Stimulated activated CD4-positive, alpha-beta T cell treated with anti-CD3 and anti-CD28 coated beads, TNF-alpha, amount 100 ng/mL, for 24 hours (primary cell): Measurements from ENCODE around the gene PGM5.
"Not testable (repeated sequence)": the region's sequence is repeated elsewhere in the genome, so short reads cannot be mapped to it uniquely, and the experiment has no call there.

ENCODE experiments used
- DNase-seq, 3 experiments: peaks; one replicate each; pipeline ENCODE4 v3.0.0-alpha.2; 2020; ENCODE audit warnings: low read depth in 3 of 3

Gene PGM5

GRCh38 chr9:68356380-68357118 lies at the start of gene PGM5:
Gene PGM5, plus strand, starts transcription at chr9:68356611. Its CDS starts 517 bp downstream, at chr9:68357128.
- not testable (repeated sequence) for DNase-seq

- not testable (repeated sequence) for DNase-seq
Measured at GRCh38 chr9:68307127-68307526, 49.3 kb upstream of the PGM5 start.

- not testable (repeated sequence) for DNase-seq
Measured at GRCh38 chr9:68307654-68308053, 48.8 kb upstream of the PGM5 start.

GRCh38 chr9:68311208-68311607 lies 45.2 kb upstream of the PGM5 start:
- not testable (repeated sequence) for DNase-seq

GRCh38 chr9:68318209-68318608 lies 38.2 kb upstream of the PGM5 start:
- not testable (repeated sequence) for DNase-seq

GRCh38 chr9:68323749-68324148 lies 32.7 kb upstream of the PGM5 start:
- not testable (repeated sequence) for DNase-seq

- not testable (repeated sequence) for DNase-seq
Measured at GRCh38 chr9:68324518-68324917, 31.9 kb upstream of the PGM5 start.

- DNase-seq = not testable (repeated sequence)
Measured at GRCh38 chr9:68329106-68329505, 27.3 kb upstream of the PGM5 start.

GRCh38 chr9:68330531-68331173 lies 25.8 kb upstream of the PGM5 start:
- DNase-seq = not testable (repeated sequence)

- not testable (repeated sequence) for DNase-seq
Measured at GRCh38 chr9:68332122-68332521, 24.3 kb upstream of the PGM5 start.

- DNase-seq = not testable (repeated sequence)
Measured at GRCh38 chr9:68335935-68336334, 20.5 kb upstream of the PGM5 start.

- DNase-seq = not testable (repeated sequence)
Measured at GRCh38 chr9:68336639-68337339, 19.6 kb upstream of the PGM5 start.

- not testable (repeated sequence) for DNase-seq
Measured at GRCh38 chr9:68338000-68338399, 18.4 kb upstream of the PGM5 start.

GRCh38 chr9:68342265-68343025 lies 14.0 kb upstream of the PGM5 start:
- DNase-seq = not testable (repeated sequence)

- DNase-seq = not testable (repeated sequence)
Measured at GRCh38 chr9:68343242-68343641, 13.2 kb upstream of the PGM5 start.

GRCh38 chr9:68343992-68344391 lies 12.4 kb upstream of the PGM5 start:
- DNase-seq = not testable (repeated sequence)

GRCh38 chr9:68351689-68352088 lies 4.7 kb upstream of the PGM5 start:
- DNase-seq = not testable (repeated sequence)

GRCh38 chr9:68355993-68356379 lies 425 bp upstream of the PGM5 start:
- DNase-seq = not testable (repeated sequence)

- not testable (repeated sequence) for DNase-seq
Measured at GRCh38 chr9:68357119-68357714, 806 bp downstream of the PGM5 start.

GRCh38 chr9:68366933-68367547 lies 10.6 kb downstream of the PGM5 start:
- not testable (repeated sequence) for DNase-seq

- not testable (repeated sequence) for DNase-seq
Measured at GRCh38 chr9:68375789-68376188, 19.4 kb downstream of the PGM5 start.
